ENCODE measurements around the gene FRY.

The FRY gene

GRCh38 chr13:32147193-32147592, 115.6 kb downstream of the FRY start:
- H3K27ac ChIP-seq (ENCODE audit: low read depth, low read length) = no peak overlapping the region
- H3K9ac ChIP-seq (ENCODE audit: low read length in 5 of 5) = no peak overlapping the region
- no peaks in the 10 kb centered on the region for H3K9me3 ChIP-seq (ENCODE audit: control insufficient read depth in 5 of 5, low read length in 5 of 5)
- no peaks in the 10 kb centered on the region for H3K27me3 ChIP-seq (ENCODE audit: control insufficient read depth in 5 of 5, insufficient read depth in 4 of 5, low read length in 5 of 5)
- peaks cover 0 to 18% (median 8%) of the 10 kb centered on the region in 5 donors for H3K4me1 ChIP-seq (ENCODE audit: control insufficient read depth in 5 of 5, insufficient read depth in 5 of 5, low read length in 5 of 5)
- H3K4me3 ChIP-seq (ENCODE audit: low read depth in 1 of 5, low read length in 5 of 5) = no peak overlapping the region
- H3K36me3 ChIP-seq (ENCODE audit: control insufficient read depth in 5 of 5, insufficient read depth in 5 of 5, low read length in 5 of 5) = peaks cover 0 to 2% (median 0%) of the 10 kb centered on the region in 5 donors

- Histone ChIP-seq H3K9me3 (ENCODE audit: control insufficient read depth in 5 of 5, low read length in 5 of 5) (no peaks in the 10 kb centered on the region), H3K27ac (ENCODE audit: low read depth, low read length) (peak overlapping the region; percentile 13), H3K4me1 (ENCODE audit: control insufficient read depth in 5 of 5, insufficient read depth in 5 of 5, low read length in 5 of 5) (peaks cover 0 to 13% (median 6%) of the 10 kb centered on the region in 5 donors), H3K9ac (ENCODE audit: low read length in 5 of 5) (no peak overlapping the region), H3K27me3 (ENCODE audit: control insufficient read depth in 5 of 5, insufficient read depth in 4 of 5, low read length in 5 of 5) (no peaks in the 10 kb centered on the region), H3K4me3 (ENCODE audit: low read depth in 1 of 5, low read length in 5 of 5) (no peak overlapping the region), H3K36me3 (ENCODE audit: control insufficient read depth in 5 of 5, insufficient read depth in 5 of 5, low read length in 5 of 5) (peaks cover 0 to 2% (median 0%) of the 10 kb centered on the region in 5 donors)
Measured at GRCh38 chr13:32147976-32148375, 116.4 kb downstream of the FRY start.

DNA sequence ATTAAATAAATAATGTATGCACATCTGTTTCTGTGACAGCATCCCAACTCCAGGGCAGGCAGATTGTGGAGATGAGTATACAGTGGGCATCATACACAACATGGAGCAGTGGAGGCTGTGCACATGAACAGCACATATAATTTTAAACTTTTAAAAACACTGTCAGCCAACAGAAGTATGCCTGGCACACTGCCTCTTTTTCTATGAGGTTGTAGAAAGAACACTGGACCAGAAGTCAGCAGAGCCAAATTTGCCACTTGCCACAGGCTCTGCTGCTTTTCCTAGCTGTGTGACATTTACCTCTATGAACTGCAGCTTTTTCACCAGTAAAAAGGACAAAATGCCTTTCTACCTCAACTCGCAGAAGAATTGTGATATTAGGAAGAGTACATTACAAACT, 118.7 kb downstream of the FRY start:
- peaks cover 0 to 2% (median 0%) of the 10 kb centered on the region in 5 donors for H3K36me3 ChIP-seq (ENCODE audit: control insufficient read depth in 5 of 5, insufficient read depth in 5 of 5, low read length in 5 of 5)
- H3K9ac ChIP-seq (ENCODE audit: low read length in 5 of 5) = peak overlapping the region in 2 of 5 donors; percentile 23 to 77
- H3K27ac ChIP-seq (ENCODE audit: low read depth, low read length) = peak overlapping the region; percentile 82
- H3K4me1 ChIP-seq (ENCODE audit: control insufficient read depth in 5 of 5, insufficient read depth in 5 of 5, low read length in 5 of 5) = peaks cover 0 to 13% (median 6%) of the 10 kb centered on the region in 5 donors
- H3K9me3 ChIP-seq (ENCODE audit: control insufficient read depth in 5 of 5, low read length in 5 of 5) = no peaks in the 10 kb centered on the region
- H3K27me3 ChIP-seq (ENCODE audit: control insufficient read depth in 5 of 5, insufficient read depth in 4 of 5, low read length in 5 of 5) = no peaks in the 10 kb centered on the region
- peak overlapping the region in 1 of 5 donors; percentile 39 for H3K4me3 ChIP-seq (ENCODE audit: low read depth in 1 of 5, low read length in 5 of 5)

DNA sequence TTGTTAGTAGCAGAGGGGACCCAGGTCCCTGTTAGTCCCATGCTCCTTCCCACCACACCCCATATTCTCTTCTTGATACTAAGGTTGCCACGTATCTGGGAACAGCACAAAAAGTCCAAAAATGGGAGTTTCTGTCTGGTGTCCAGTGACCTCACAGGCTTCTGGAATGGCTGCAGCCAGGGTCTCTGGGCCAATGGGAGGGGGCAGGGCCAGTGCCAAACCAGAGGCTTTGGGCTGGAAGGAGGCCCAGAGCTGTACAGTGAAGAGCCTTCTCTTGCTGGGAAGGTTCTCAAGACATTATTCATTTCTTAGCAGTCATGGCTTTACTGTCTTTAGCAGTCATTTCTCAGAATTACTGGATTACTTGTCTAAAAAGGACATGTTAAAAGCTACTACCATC, 119.2 kb downstream of the FRY start:
- peak overlapping the region in 2 of 5 donors; percentile 23 to 77 for H3K9ac ChIP-seq (ENCODE audit: low read length in 5 of 5)
- peak overlapping the region in 1 of 5 donors; percentile 39 for H3K4me3 ChIP-seq (ENCODE audit: low read depth in 1 of 5, low read length in 5 of 5)
- peak overlapping the region; percentile 82 for H3K27ac ChIP-seq (ENCODE audit: low read depth, low read length)
- no peaks in the 10 kb centered on the region for H3K27me3 ChIP-seq (ENCODE audit: control insufficient read depth in 5 of 5, insufficient read depth in 4 of 5, low read length in 5 of 5)
- no peaks in the 10 kb centered on the region for H3K9me3 ChIP-seq (ENCODE audit: control insufficient read depth in 5 of 5, low read length in 5 of 5)
- peaks cover 0 to 2% (median 0%) of the 10 kb centered on the region in 5 donors for H3K36me3 ChIP-seq (ENCODE audit: control insufficient read depth in 5 of 5, insufficient read depth in 5 of 5, low read length in 5 of 5)
- peaks cover 0 to 13% (median 6%) of the 10 kb centered on the region in 5 donors for H3K4me1 ChIP-seq (ENCODE audit: control insufficient read depth in 5 of 5, insufficient read depth in 5 of 5, low read length in 5 of 5)

- H3K27ac ChIP-seq (ENCODE audit: low read depth, low read length) = peak overlapping the region; percentile 82
- peaks cover 0 to 13% (median 6%) of the 10 kb centered on the region in 5 donors for H3K4me1 ChIP-seq (ENCODE audit: control insufficient read depth in 5 of 5, insufficient read depth in 5 of 5, low read length in 5 of 5)
- no peak overlapping the region for H3K4me3 ChIP-seq (ENCODE audit: low read depth in 1 of 5, low read length in 5 of 5)
- H3K36me3 ChIP-seq (ENCODE audit: control insufficient read depth in 5 of 5, insufficient read depth in 5 of 5, low read length in 5 of 5) = peaks cover 0 to 2% (median 0%) of the 10 kb centered on the region in 5 donors
- H3K27me3 ChIP-seq (ENCODE audit: control insufficient read depth in 5 of 5, insufficient read depth in 4 of 5, low read length in 5 of 5) = no peaks in the 10 kb centered on the region
- no peaks in the 10 kb centered on the region for H3K9me3 ChIP-seq (ENCODE audit: control insufficient read depth in 5 of 5, low read length in 5 of 5)
- H3K9ac ChIP-seq (ENCODE audit: low read length in 5 of 5) = peak overlapping the region in 1 of 5 donors; percentile 72
Measured at GRCh38 chr13:32151240-32151639, 119.7 kb downstream of the FRY start.

- Histone ChIP-seq H3K36me3 (ENCODE audit: control insufficient read depth in 5 of 5, insufficient read depth in 5 of 5, low read length in 5 of 5) (peaks cover 0 to 2% (median 0%) of the 10 kb centered on the region in 5 donors), H3K4me3 (ENCODE audit: low read depth in 1 of 5, low read length in 5 of 5) (no peak overlapping the region), H3K9me3 (ENCODE audit: control insufficient read depth in 5 of 5, low read length in 5 of 5) (no peaks in the 10 kb centered on the region), H3K27me3 (ENCODE audit: control insufficient read depth in 5 of 5, insufficient read depth in 4 of 5, low read length in 5 of 5) (no peaks in the 10 kb centered on the region), H3K4me1 (ENCODE audit: control insufficient read depth in 5 of 5, insufficient read depth in 5 of 5, low read length in 5 of 5) (peaks cover 0 to 13% (median 6%) of the 10 kb centered on the region in 5 donors), H3K9ac (ENCODE audit: low read length in 5 of 5) (no peak overlapping the region), H3K27ac (ENCODE audit: low read depth, low read length) (no peak overlapping the region)
Measured at GRCh38 chr13:32153056-32153455, 121.5 kb downstream of the FRY start.

GRCh38 chr13:32159137-32159869, 127.7 kb downstream of the FRY start:
- no peak overlapping the region for H3K27ac ChIP-seq (ENCODE audit: low read depth, low read length)
- no peaks in the 10 kb centered on the region for H3K9me3 ChIP-seq (ENCODE audit: control insufficient read depth in 5 of 5, low read length in 5 of 5)
- H3K27me3 ChIP-seq (ENCODE audit: control insufficient read depth in 5 of 5, insufficient read depth in 4 of 5, low read length in 5 of 5) = no peaks in the 10 kb centered on the region
- H3K4me1 ChIP-seq (ENCODE audit: control insufficient read depth in 5 of 5, insufficient read depth in 5 of 5, low read length in 5 of 5) = peaks cover 0 to 11% (median 4%) of the 10 kb centered on the region in 5 donors
- H3K4me3 ChIP-seq (ENCODE audit: low read depth in 1 of 5, low read length in 5 of 5) = no peak overlapping the region
- H3K36me3 ChIP-seq (ENCODE audit: control insufficient read depth in 5 of 5, insufficient read depth in 5 of 5, low read length in 5 of 5) = peaks cover 0 to 9% (median 3%) of the 10 kb centered on the region in 5 donors
- no peak overlapping the region for H3K9ac ChIP-seq (ENCODE audit: low read length in 5 of 5)

- no peak overlapping the region for H3K27ac ChIP-seq (ENCODE audit: low read depth, low read length)
- no peak overlapping the region for H3K4me3 ChIP-seq (ENCODE audit: low read depth in 1 of 5, low read length in 5 of 5)
- no peak overlapping the region for H3K9ac ChIP-seq (ENCODE audit: low read length in 5 of 5)
- peaks cover 0 to 11% (median 4%) of the 10 kb centered on the region in 5 donors for H3K4me1 ChIP-seq (ENCODE audit: control insufficient read depth in 5 of 5, insufficient read depth in 5 of 5, low read length in 5 of 5)
- H3K27me3 ChIP-seq (ENCODE audit: control insufficient read depth in 5 of 5, insufficient read depth in 4 of 5, low read length in 5 of 5) = no peaks in the 10 kb centered on the region
- peaks cover 0 to 9% (median 4%) of the 10 kb centered on the region in 5 donors for H3K36me3 ChIP-seq (ENCODE audit: control insufficient read depth in 5 of 5, insufficient read depth in 5 of 5, low read length in 5 of 5)
- no peaks in the 10 kb centered on the region for H3K9me3 ChIP-seq (ENCODE audit: control insufficient read depth in 5 of 5, low read length in 5 of 5)
Measured at GRCh38 chr13:32162395-32163005, 130.9 kb downstream of the FRY start.

GRCh38 chr13:32164622-32165268, 133.2 kb downstream of the FRY start:
- Histone ChIP-seq H3K36me3 (ENCODE audit: control insufficient read depth in 5 of 5, insufficient read depth in 5 of 5, low read length in 5 of 5) (peaks cover 0 to 9% (median 4%) of the 10 kb centered on the region in 5 donors), H3K9ac (ENCODE audit: low read length in 5 of 5) (no peak overlapping the region), H3K4me1 (ENCODE audit: control insufficient read depth in 5 of 5, insufficient read depth in 5 of 5, low read length in 5 of 5) (peaks cover 0 to 9% (median 4%) of the 10 kb centered on the region in 5 donors), H3K4me3 (ENCODE audit: low read depth in 1 of 5, low read length in 5 of 5) (no peak overlapping the region), H3K27me3 (ENCODE audit: control insufficient read depth in 5 of 5, insufficient read depth in 4 of 5, low read length in 5 of 5) (no peaks in the 10 kb centered on the region), H3K9me3 (ENCODE audit: control insufficient read depth in 5 of 5, low read length in 5 of 5) (no peaks in the 10 kb centered on the region), H3K27ac (ENCODE audit: low read depth, low read length) (no peak overlapping the region)

DNA sequence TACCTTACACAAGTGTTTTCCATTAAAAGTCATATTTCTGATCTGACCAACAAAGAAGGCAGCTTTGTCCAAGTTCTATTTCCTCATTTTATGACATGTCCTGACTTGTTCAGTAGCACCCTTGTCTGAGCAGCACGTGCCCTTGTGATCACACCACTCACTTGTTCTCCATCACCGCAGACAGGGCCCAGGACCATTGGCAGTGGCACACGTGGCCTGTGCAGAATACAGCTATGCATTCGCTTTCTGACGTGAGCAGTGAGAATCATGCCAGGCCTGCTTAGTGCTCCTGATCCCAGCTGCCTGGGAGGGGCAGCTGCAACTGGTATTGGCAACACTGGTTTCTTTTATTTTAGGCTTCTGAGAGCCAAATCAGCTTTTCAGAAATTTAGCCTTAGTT, 134.2 kb downstream of the FRY start:
- Histone ChIP-seq H3K4me3 (ENCODE audit: low read depth in 1 of 5, low read length in 5 of 5) (no peak overlapping the region), H3K27ac (ENCODE audit: low read depth, low read length) (no peak overlapping the region), H3K36me3 (ENCODE audit: control insufficient read depth in 5 of 5, insufficient read depth in 5 of 5, low read length in 5 of 5) (peaks cover 0 to 9% (median 4%) of the 10 kb centered on the region in 5 donors), H3K27me3 (ENCODE audit: control insufficient read depth in 5 of 5, insufficient read depth in 4 of 5, low read length in 5 of 5) (no peaks in the 10 kb centered on the region), H3K9me3 (ENCODE audit: control insufficient read depth in 5 of 5, low read length in 5 of 5) (no peaks in the 10 kb centered on the region), H3K9ac (ENCODE audit: low read length in 5 of 5) (no peak overlapping the region), H3K4me1 (ENCODE audit: control insufficient read depth in 5 of 5, insufficient read depth in 5 of 5, low read length in 5 of 5) (peaks cover 0 to 6% (median 0%) of the 10 kb centered on the region in 5 donors)

Data from subcutaneous abdominal adipose tissue (tissue), 5 donors.